Stomach smooth muscle (tissue), 2 donors: ENCODE results near the gene DNAH6.
"Not testable (repeated sequence)": the region's sequence is repeated elsewhere in the genome, so short reads cannot be mapped to it uniquely, and the experiment has no call there.

Experiments used
- H3K27ac ChIP-seq: one replicate; pipeline ENCODE4 v1.7.0; 2013; ENCODE audit warnings: mild to moderate bottlenecking, low read length, inconsistent platforms
- H3K27me3 ChIP-seq, 2 donors: one replicate each; pipeline ENCODE4 v1.7.0; 2013; ENCODE audit warnings: low read length in 2 of 2; ENCODE audit not compliant: insufficient read depth in 2 of 2, control insufficient read depth in 1 of 2
- H3K36me3 ChIP-seq, 2 donors: one replicate each; pipeline ENCODE4 v1.7.0; 2013; ENCODE audit warnings: low read length in 2 of 2; ENCODE audit not compliant: control insufficient read depth in 2 of 2, insufficient read depth in 2 of 2
- H3K4me1 ChIP-seq: one replicate; pipeline ENCODE4 v1.7.0; 2013; ENCODE audit warnings: low read length; ENCODE audit not compliant: control insufficient read depth, insufficient read depth
- H3K4me3 ChIP-seq, 2 donors: one replicate each; pipeline ENCODE4 v1.7.0; 2013; ENCODE audit warnings: low read length in 2 of 2
- H3K9ac ChIP-seq, 2 donors: one replicate each; pipeline ENCODE4 v1.7.0; 2013; ENCODE audit warnings: low read length in 2 of 2, mild to moderate bottlenecking in 1 of 2
- H3K9me3 ChIP-seq, 2 donors: one replicate each; pipeline ENCODE4 v1.7.0; 2013; ENCODE audit warnings: low read length in 2 of 2; ENCODE audit not compliant: control insufficient read depth in 2 of 2
- donor health status: healthy.
- donor health status: Pancreatic carcinoma.

Gene DNAH6

GRCh38 chr2:84511024-84511423, 5.3 kb upstream of the DNAH6 start:
- not testable (repeated sequence) for H3K4me3 ChIP-seq, H3K4me1 ChIP-seq, H3K9ac ChIP-seq, H3K36me3 ChIP-seq, H3K9me3 ChIP-seq, H3K27ac ChIP-seq, H3K27me3 ChIP-seq

- Histone ChIP-seq H3K4me1 (peaks cover 3% of the 10 kb centered on the region), H3K27ac (no peak overlapping the region), H3K27me3 (no peaks in the 10 kb centered on the region), H3K36me3 (no peaks in the 10 kb centered on the region), H3K9ac (peak overlapping the region; percentile 13 to 40), H3K9me3 (peaks cover 0 to 2% of the 10 kb centered on the region in 2 donors), H3K4me3 (peak overlapping the region; percentile 78 to 79)
Measured at GRCh38 chr2:84515788-84516187, 510 bp upstream of the DNAH6 start.

- no peak overlapping the region for H3K9ac ChIP-seq
- no peaks in the 10 kb centered on the region for H3K9me3 ChIP-seq
- H3K27ac ChIP-seq, result no peak overlapping the region
- H3K4me1 ChIP-seq, result peaks cover 3% of the 10 kb centered on the region
- no peak overlapping the region for H3K4me3 ChIP-seq
- no peaks in the 10 kb centered on the region for H3K36me3 ChIP-seq
- no peaks in the 10 kb centered on the region for H3K27me3 ChIP-seq
Measured at GRCh38 chr2:84519332-84519957, 3.1 kb downstream of the DNAH6 start.

- H3K4me3 ChIP-seq, result no peak overlapping the region
- no peak overlapping the region for H3K9ac ChIP-seq
- H3K4me1 ChIP-seq, result no peaks in the 10 kb centered on the region
- H3K36me3 ChIP-seq, result no peaks in the 10 kb centered on the region
- H3K27ac ChIP-seq, result no peak overlapping the region
- no peaks in the 10 kb centered on the region for H3K27me3 ChIP-seq
- H3K9me3 ChIP-seq, result no peaks in the 10 kb centered on the region
Measured at GRCh38 chr2:84526562-84526961, 10.3 kb downstream of the DNAH6 start.

- Histone ChIP-seq H3K9me3 (no peaks in the 10 kb centered on the region), H3K36me3 (no peaks in the 10 kb centered on the region), H3K27me3 (no peaks in the 10 kb centered on the region), H3K27ac (no peak overlapping the region), H3K4me1 (no peaks in the 10 kb centered on the region), H3K9ac (no peak overlapping the region), H3K4me3 (peak overlapping the region in 1 of 2 donors; percentile 16)
Measured at GRCh38 chr2:84527137-84528129, 11.1 kb downstream of the DNAH6 start.

GRCh38 chr2:84532291-84532690, 16.0 kb downstream of the DNAH6 start:
- Histone ChIP-seq H3K4me3 (no peak overlapping the region), H3K9me3 (no peaks in the 10 kb centered on the region), H3K36me3 (no peaks in the 10 kb centered on the region), H3K4me1 (no peaks in the 10 kb centered on the region), H3K27me3 (no peaks in the 10 kb centered on the region), H3K27ac (no peak overlapping the region), H3K9ac (no peak overlapping the region)

- H3K27me3 ChIP-seq, result no peaks in the 10 kb centered on the region
- no peak overlapping the region for H3K9ac ChIP-seq
- H3K9me3 ChIP-seq, result no peaks in the 10 kb centered on the region
- H3K27ac ChIP-seq, result no peak overlapping the region
- H3K4me1 ChIP-seq, result no peaks in the 10 kb centered on the region
- H3K36me3 ChIP-seq, result no peaks in the 10 kb centered on the region
- no peak overlapping the region for H3K4me3 ChIP-seq
Measured at GRCh38 chr2:84534225-84534624, 17.9 kb downstream of the DNAH6 start.

- Histone ChIP-seq H3K4me3 (no peak overlapping the region), H3K9me3 (no peaks in the 10 kb centered on the region), H3K4me1 (no peaks in the 10 kb centered on the region), H3K9ac (no peak overlapping the region), H3K27me3 (no peaks in the 10 kb centered on the region), H3K27ac (no peak overlapping the region), H3K36me3 (no peaks in the 10 kb centered on the region)
Measured at GRCh38 chr2:84537251-84537650, 21.0 kb downstream of the DNAH6 start.

- no peak overlapping the region for H3K9ac ChIP-seq
- H3K4me1 ChIP-seq, result no peaks in the 10 kb centered on the region
- H3K27ac ChIP-seq, result no peak overlapping the region
- H3K27me3 ChIP-seq, result no peaks in the 10 kb centered on the region
- no peak overlapping the region for H3K4me3 ChIP-seq
- H3K36me3 ChIP-seq, result no peaks in the 10 kb centered on the region
- H3K9me3 ChIP-seq, result no peaks in the 10 kb centered on the region
Measured at GRCh38 chr2:84539729-84540128, 23.4 kb downstream of the DNAH6 start.

GRCh38 chr2:84545005-84545404, 28.7 kb downstream of the DNAH6 start:
- no peaks in the 10 kb centered on the region for H3K4me1 ChIP-seq
- H3K9ac ChIP-seq, result no peak overlapping the region
- H3K4me3 ChIP-seq, result no peak overlapping the region
- H3K9me3 ChIP-seq, result no peaks in the 10 kb centered on the region
- H3K27ac ChIP-seq, result no peak overlapping the region
- no peaks in the 10 kb centered on the region for H3K27me3 ChIP-seq
- no peaks in the 10 kb centered on the region for H3K36me3 ChIP-seq

GRCh38 chr2:84546551-84546950, 30.3 kb downstream of the DNAH6 start:
- no peak overlapping the region for H3K4me3 ChIP-seq
- no peaks in the 10 kb centered on the region for H3K36me3 ChIP-seq
- H3K9me3 ChIP-seq, result no peaks in the 10 kb centered on the region
- H3K9ac ChIP-seq, result no peak overlapping the region
- H3K27me3 ChIP-seq, result no peaks in the 10 kb centered on the region
- no peaks in the 10 kb centered on the region for H3K4me1 ChIP-seq
- no peak overlapping the region for H3K27ac ChIP-seq
